Mammary epithelial cell (primary cell): Measurements from ENCODE around the gene TRIOBP.

Experiments used
- EZH2 ChIP-seq: IDR thresholded peaks from 2 replicates; pipeline ENCODE4 v1.6.1; 2012; ENCODE audit warnings: low read length, inconsistent platforms, borderline replicate concordance
- TF ChIP-seq, protein P1 (sequence below), 2 donors: IDR thresholded peaks in 1 of 2; conservative IDR thresholded peaks in 1 of 2; 2 replicates each; pipeline ENCODE4 v1.5.1; 2011 to 2012; ENCODE audit warnings: inconsistent platforms in 2 of 2, low read length in 2 of 2, mild to moderate bottlenecking in 2 of 2, control low read depth in 1 of 2, low read depth in 1 of 2; ENCODE audit not compliant: insufficient read depth in 1 of 2; ENCODE audit errors: extremely low read depth in 1 of 2

DNA sequence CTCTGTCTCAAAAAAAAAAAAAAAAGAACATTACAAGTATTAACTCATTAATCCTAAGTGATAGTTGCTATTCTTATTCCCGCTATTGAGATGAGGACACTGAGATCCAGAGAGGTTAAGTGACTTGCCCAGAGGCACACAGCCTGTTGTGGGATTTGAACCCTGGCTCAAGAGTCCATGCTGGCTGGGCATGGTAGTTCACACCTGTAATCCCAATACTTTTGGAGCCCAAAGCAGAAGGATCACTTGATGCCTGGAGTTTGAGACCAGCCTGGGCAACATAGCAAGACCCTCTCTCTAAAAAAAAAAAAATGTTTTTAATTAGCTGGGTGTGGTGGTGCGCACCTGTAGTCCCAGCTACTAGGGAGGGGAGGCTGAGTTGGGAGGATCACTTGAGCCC lies 115.0 kb downstream of the TRIOBP start:
- TF ChIP-seq, protein P1, sequence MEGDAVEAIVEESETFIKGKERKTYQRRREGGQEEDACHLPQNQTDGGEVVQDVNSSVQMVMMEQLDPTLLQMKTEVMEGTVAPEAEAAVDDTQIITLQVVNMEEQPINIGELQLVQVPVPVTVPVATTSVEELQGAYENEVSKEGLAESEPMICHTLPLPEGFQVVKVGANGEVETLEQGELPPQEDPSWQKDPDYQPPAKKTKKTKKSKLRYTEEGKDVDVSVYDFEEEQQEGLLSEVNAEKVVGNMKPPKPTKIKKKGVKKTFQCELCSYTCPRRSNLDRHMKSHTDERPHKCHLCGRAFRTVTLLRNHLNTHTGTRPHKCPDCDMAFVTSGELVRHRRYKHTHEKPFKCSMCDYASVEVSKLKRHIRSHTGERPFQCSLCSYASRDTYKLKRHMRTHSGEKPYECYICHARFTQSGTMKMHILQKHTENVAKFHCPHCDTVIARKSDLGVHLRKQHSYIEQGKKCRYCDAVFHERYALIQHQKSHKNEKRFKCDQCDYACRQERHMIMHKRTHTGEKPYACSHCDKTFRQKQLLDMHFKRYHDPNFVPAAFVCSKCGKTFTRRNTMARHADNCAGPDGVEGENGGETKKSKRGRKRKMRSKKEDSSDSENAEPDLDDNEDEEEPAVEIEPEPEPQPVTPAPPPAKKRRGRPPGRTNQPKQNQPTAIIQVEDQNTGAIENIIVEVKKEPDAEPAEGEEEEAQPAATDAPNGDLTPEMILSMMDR (conservative IDR thresholded peaks at IDR 0.05 in 1 of 2, IDR thresholded peaks at IDR 0.05 in 1 of 2; ENCODE audit: extremely low read depth in 1 of 2, insufficient read depth in 1 of 2, low read depth in 1 of 2, low read length in 2 of 2), result no peak
- TF ChIP-seq EZH2, result no peak
